Endothelial cell (in vitro differentiated cells): ENCODE results near the gene PLXDC1. TPM values are rescaled to one million over a fixed set of nuclear protein-coding genes. Genes with fewer than 3 reads are reported as not detected.

Experiments used
- DNase-seq: peaks from one replicate; pipeline ENCODE4 v3.0.0; 2021; ENCODE audit warnings: low spot score
- H3K27ac Mint-ChIP-seq: one replicate; pipeline ENCODE4 v1.8.0; 2021; ENCODE audit warnings: mixed read lengths, inconsistent platforms; ENCODE audit not compliant: unreplicated experiment
- H3K27me3 Mint-ChIP-seq: one replicate; pipeline ENCODE4 v1.8.0; 2021; ENCODE audit warnings: mild to moderate bottlenecking, moderate library complexity, mixed read lengths, inconsistent platforms; ENCODE audit not compliant: unreplicated experiment
- H3K36me3 Mint-ChIP-seq: one replicate; pipeline ENCODE4 v1.8.0; 2021; ENCODE audit warnings: mild to moderate bottlenecking, low read depth, mixed read lengths, inconsistent platforms; ENCODE audit not compliant: unreplicated experiment
- H3K4me1 Mint-ChIP-seq: one replicate; pipeline ENCODE4 v1.8.0; 2021; ENCODE audit warnings: mild to moderate bottlenecking, mixed read lengths, inconsistent platforms; ENCODE audit not compliant: unreplicated experiment
- H3K4me3 Mint-ChIP-seq: one replicate; pipeline ENCODE4 v1.8.0; 2021; ENCODE audit warnings: mild to moderate bottlenecking, mixed read lengths, inconsistent platforms; ENCODE audit not compliant: unreplicated experiment
- H3K9me3 Mint-ChIP-seq: one replicate; pipeline ENCODE4 v1.8.0; 2021; ENCODE audit warnings: mixed read lengths, inconsistent platforms; ENCODE audit not compliant: unreplicated experiment
- CTCF ChIP-seq: fragments of 200-600 bp; sonication (generic); IDR thresholded peaks from one replicate; pipeline ENCODE4 v1.5.0; 2021; ENCODE audit warnings: antibody characterized with exemption; ENCODE audit not compliant: unreplicated experiment
- total RNA-seq: library from RNA; stranded (reverse); fragmentation: NEBNext Ultra II Directional; extraction: Animal tissue kit (Norgen Biotek cat#: 25700); gene quantifications from one replicate; pipeline ENCODE4 v1.2.1, GENCODE V29; 2021; ENCODE audit not compliant: unreplicated experiment

The PLXDC1 gene
- total RNA-seq, 1 donor from 2014 or later = 3.7 TPM

GRCh38 chr17:39077866-39078265, 73.6 kb downstream of the PLXDC1 start:
- no peaks in the 10 kb centered on the region for H3K4me1 Mint-ChIP-seq
- no peak for DNase-seq
- H3K4me3 Mint-ChIP-seq = no peak overlapping the region
- no peaks in the 10 kb centered on the region for H3K36me3 Mint-ChIP-seq
- H3K27me3 Mint-ChIP-seq = peaks cover 4% of the 10 kb centered on the region
- TF ChIP-seq CTCF = no peak
- H3K9me3 Mint-ChIP-seq = no peaks in the 10 kb centered on the region
- no peak overlapping the region for H3K27ac Mint-ChIP-seq

- Mint-ChIP-seq H3K27ac (no peak overlapping the region), H3K27me3 (peaks cover 4% of the 10 kb centered on the region), H3K36me3 (no peaks in the 10 kb centered on the region), H3K4me3 (no peak overlapping the region), H3K9me3 (no peaks in the 10 kb centered on the region), H3K4me1 (no peaks in the 10 kb centered on the region)
- no peak for TF ChIP-seq CTCF
- no peak for DNase-seq
Measured at GRCh38 chr17:39077252-39077651, 74.2 kb downstream of the PLXDC1 start.

GRCh38 chr17:39074676-39075075, 76.8 kb downstream of the PLXDC1 start:
- no peak for DNase-seq
- no peaks in the 10 kb centered on the region for H3K9me3 Mint-ChIP-seq
- H3K36me3 Mint-ChIP-seq = no peaks in the 10 kb centered on the region
- H3K27ac Mint-ChIP-seq = no peak overlapping the region
- H3K4me1 Mint-ChIP-seq = no peaks in the 10 kb centered on the region
- peaks cover 4% of the 10 kb centered on the region for H3K27me3 Mint-ChIP-seq
- no peak overlapping the region for H3K4me3 Mint-ChIP-seq
- TF ChIP-seq CTCF = no peak

- Mint-ChIP-seq H3K4me3 (no peak overlapping the region), H3K36me3 (no peaks in the 10 kb centered on the region), H3K9me3 (no peaks in the 10 kb centered on the region), H3K4me1 (no peaks in the 10 kb centered on the region), H3K27me3 (peaks cover 4% of the 10 kb centered on the region), H3K27ac (no peak overlapping the region)
- TF ChIP-seq CTCF = no peak
- no peak for DNase-seq
Measured at GRCh38 chr17:39073916-39074315, 77.5 kb downstream of the PLXDC1 start.

- no peak for DNase-seq
- Mint-ChIP-seq H3K27ac (no peak overlapping the region), H3K4me1 (no peaks in the 10 kb centered on the region), H3K36me3 (no peaks in the 10 kb centered on the region), H3K27me3 (peaks cover 4% of the 10 kb centered on the region), H3K4me3 (no peak overlapping the region), H3K9me3 (no peaks in the 10 kb centered on the region)
- no peak for TF ChIP-seq CTCF
Measured at GRCh38 chr17:39073353-39073752, 78.1 kb downstream of the PLXDC1 start.
